ENCODE data around the gene KCTD10.
"Not testable (repeated sequence)": the region's sequence is repeated elsewhere in the genome, so short reads cannot be mapped to it uniquely, and the experiment has no call there.

The KCTD10 gene

DNA sequence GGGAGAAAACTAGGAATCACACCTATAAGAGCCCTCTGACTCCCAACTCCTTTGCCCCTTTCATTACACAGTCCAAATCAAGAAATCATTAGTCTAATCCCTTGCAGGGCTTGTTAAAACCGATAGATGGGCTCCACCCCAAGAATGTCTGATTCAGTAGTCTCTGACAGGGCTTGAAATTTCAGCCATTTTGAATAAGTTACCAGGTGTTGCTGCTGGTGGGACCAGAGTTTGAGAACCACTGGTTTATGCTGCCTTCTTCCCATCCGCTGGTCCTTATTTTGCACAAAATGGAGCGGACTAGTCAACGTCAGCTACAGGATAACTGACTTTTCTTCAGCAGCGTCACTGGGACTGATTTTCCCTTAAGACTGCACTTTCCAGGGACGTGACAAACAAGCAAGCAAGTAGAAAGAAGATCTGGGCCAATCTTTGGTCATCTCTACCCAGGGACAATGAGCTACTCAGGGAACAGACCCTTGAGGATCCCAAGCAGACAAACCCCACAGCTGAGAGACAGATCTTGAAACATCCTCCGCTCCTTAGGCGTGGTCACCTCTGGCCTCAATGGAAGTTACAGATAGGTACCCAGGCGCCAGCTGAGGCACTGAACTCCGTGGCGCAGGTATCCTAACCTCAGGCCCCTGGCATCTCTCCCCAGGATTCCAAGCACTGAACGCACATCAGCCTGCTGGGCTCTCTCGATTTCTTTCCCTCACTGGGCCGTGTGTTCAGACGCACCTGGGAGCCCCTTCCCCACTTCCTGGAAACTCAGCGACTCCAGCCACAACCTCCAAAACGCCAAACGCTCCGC is 900 bp downstream of the KCTD10 start:
- H4K20me1 ChIP-seq (ENCODE audit: insufficient read depth, low read length), result no peaks in the 10 kb centered on the region
- peaks cover 31% of the 10 kb centered on the region for H3K79me2 ChIP-seq (ENCODE audit: insufficient read depth, low read length)
- H3K4me2 ChIP-seq (ENCODE audit: low read length), result peak overlapping the region; percentile 93
- H2AFZ ChIP-seq (ENCODE audit: low read length), result no peak overlapping the region
- TF ChIP-seq EZH2 (IDR thresholded peaks at IDR 0.05; ENCODE audit: borderline replicate concordance, low read length), result no peak
- TF ChIP-seq, protein P1, sequence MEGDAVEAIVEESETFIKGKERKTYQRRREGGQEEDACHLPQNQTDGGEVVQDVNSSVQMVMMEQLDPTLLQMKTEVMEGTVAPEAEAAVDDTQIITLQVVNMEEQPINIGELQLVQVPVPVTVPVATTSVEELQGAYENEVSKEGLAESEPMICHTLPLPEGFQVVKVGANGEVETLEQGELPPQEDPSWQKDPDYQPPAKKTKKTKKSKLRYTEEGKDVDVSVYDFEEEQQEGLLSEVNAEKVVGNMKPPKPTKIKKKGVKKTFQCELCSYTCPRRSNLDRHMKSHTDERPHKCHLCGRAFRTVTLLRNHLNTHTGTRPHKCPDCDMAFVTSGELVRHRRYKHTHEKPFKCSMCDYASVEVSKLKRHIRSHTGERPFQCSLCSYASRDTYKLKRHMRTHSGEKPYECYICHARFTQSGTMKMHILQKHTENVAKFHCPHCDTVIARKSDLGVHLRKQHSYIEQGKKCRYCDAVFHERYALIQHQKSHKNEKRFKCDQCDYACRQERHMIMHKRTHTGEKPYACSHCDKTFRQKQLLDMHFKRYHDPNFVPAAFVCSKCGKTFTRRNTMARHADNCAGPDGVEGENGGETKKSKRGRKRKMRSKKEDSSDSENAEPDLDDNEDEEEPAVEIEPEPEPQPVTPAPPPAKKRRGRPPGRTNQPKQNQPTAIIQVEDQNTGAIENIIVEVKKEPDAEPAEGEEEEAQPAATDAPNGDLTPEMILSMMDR (IDR thresholded peaks at IDR 0.05; ENCODE audit: low read length), result no peak
- peak overlapping the region; percentile 76 for H3K9ac ChIP-seq (ENCODE audit: low read length)
- peaks cover 18% of the 10 kb centered on the region for H3K4me1 ChIP-seq (ENCODE audit: insufficient read depth, low read length, severe bottlenecking)
- no peaks in the 10 kb centered on the region for H3F3A ChIP-seq (ENCODE audit: insufficient read depth, low read length)
- no peaks in the 10 kb centered on the region for H3K27me3 ChIP-seq (ENCODE audit: insufficient read depth, low read length)
- peak overlapping the region; percentile 92 for H3K4me3 ChIP-seq (ENCODE audit: low read depth, low read length, poor library complexity, severe bottlenecking)
- H3K27ac ChIP-seq (ENCODE audit: low read depth, low read length, poor library complexity, severe bottlenecking), result no peak overlapping the region
- H3K9me3 ChIP-seq (ENCODE audit: low read length), result no peaks in the 10 kb centered on the region
- no peaks in the 10 kb centered on the region for H3K36me3 ChIP-seq (ENCODE audit: insufficient read depth, low read length)
- no peaks in the 10 kb centered on the region for H3K9me2 ChIP-seq (ENCODE audit: low read depth, low read length)

DNA sequence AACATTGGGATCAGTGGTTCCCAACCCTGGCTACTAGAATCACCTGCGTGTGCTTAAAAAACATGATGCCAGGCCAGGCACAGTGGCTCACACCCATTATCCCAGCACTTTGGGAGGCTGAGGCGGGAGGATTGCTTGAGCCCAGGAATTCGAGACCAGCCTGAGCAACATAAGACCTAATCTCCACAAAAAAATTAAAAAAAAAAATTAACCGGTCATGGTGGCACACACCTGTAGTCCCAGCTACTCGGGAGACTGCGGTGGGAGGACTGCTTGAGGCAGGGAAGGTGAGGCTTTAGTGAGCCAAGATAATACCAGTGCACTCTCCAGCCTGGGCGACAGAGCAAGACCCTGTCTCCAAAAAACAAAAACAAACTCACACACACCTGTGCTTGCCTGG is 2.0 kb downstream of the KCTD10 start:
- Histone ChIP-seq H3K27me3 (ENCODE audit: insufficient read depth, low read length) (no peaks in the 10 kb centered on the region), H2AFZ (ENCODE audit: low read length) (no peak overlapping the region), H3K9me3 (ENCODE audit: low read length) (no peaks in the 10 kb centered on the region), H3K4me3 (ENCODE audit: low read depth, low read length, poor library complexity, severe bottlenecking) (no peak overlapping the region), H3K27ac (ENCODE audit: low read depth, low read length, poor library complexity, severe bottlenecking) (no peak overlapping the region), H3K79me2 (ENCODE audit: insufficient read depth, low read length) (peaks cover 31% of the 10 kb centered on the region), H3K4me1 (ENCODE audit: insufficient read depth, low read length, severe bottlenecking) (peaks cover 18% of the 10 kb centered on the region), H3K9ac (ENCODE audit: low read length) (no peak overlapping the region), H3F3A (ENCODE audit: insufficient read depth, low read length) (no peaks in the 10 kb centered on the region), H4K20me1 (ENCODE audit: insufficient read depth, low read length) (no peaks in the 10 kb centered on the region), H3K4me2 (ENCODE audit: low read length) (no peak overlapping the region), H3K36me3 (ENCODE audit: insufficient read depth, low read length) (no peaks in the 10 kb centered on the region), H3K9me2 (ENCODE audit: low read depth, low read length) (no peaks in the 10 kb centered on the region)
- no peak for TF ChIP-seq EZH2 (IDR thresholded peaks at IDR 0.05; ENCODE audit: borderline replicate concordance, low read length)
- TF ChIP-seq, protein P1 (IDR thresholded peaks at IDR 0.05; ENCODE audit: low read length), result no peak

DNA sequence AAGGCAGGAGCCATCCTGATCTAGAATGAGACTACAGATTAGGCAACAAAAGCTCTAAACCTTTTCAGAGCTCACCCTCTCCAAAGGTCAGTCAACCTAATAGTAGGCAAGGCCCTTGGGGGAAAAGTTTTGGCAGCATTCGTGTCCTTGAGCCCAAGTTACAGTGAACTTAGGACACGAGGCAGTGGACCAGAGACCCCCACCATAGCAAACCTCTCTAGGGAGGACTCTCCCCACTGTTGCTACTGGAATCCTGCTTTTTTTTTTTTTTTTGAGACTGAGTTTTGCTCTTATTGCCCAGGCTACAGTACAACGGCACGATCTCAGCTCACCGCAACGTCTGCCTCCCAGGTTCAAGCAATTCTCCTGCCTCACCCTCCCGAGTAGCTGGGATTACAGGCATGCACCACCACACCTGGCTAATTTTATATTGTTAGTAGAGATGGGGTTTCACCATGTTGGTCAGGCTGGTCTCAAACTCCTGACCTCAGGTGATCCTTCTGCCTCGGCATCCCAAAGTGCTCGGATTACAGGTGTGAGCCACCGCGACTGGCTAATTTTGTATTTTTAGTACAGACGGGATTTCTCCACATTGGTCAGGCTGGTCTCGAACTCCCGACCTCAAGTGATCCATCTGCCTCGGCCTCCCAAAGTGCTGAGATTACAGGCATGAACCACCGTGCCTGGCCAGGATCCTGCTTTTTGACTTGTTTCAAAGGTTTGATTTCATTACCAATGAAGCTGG is 3.4 kb downstream of the KCTD10 start:
- H3K27me3 ChIP-seq (ENCODE audit: insufficient read depth, low read length); H2AFZ ChIP-seq (ENCODE audit: low read length); H3K9ac ChIP-seq (ENCODE audit: low read length); H3K27ac ChIP-seq (ENCODE audit: low read depth, low read length, poor library complexity, severe bottlenecking); H3F3A ChIP-seq (ENCODE audit: insufficient read depth, low read length); H3K4me3 ChIP-seq (ENCODE audit: low read depth, low read length, poor library complexity, severe bottlenecking); H3K9me3 ChIP-seq (ENCODE audit: low read length); H3K9me2 ChIP-seq (ENCODE audit: low read depth, low read length); H3K4me2 ChIP-seq (ENCODE audit: low read length); H4K20me1 ChIP-seq (ENCODE audit: insufficient read depth, low read length); H3K36me3 ChIP-seq (ENCODE audit: insufficient read depth, low read length): not testable (repeated sequence)
- peaks cover 17% of the 10 kb centered on the region for H3K4me1 ChIP-seq (ENCODE audit: insufficient read depth, low read length, severe bottlenecking)
- peaks cover 31% of the 10 kb centered on the region for H3K79me2 ChIP-seq (ENCODE audit: insufficient read depth, low read length)

Measured in OCI-LY1 (cell line).